Natural killer cell (primary cell): ENCODE measurements around the gene CPA5. TPM values are rescaled to one million over a fixed set of nuclear protein-coding genes. Genes with fewer than 3 reads are reported as not detected.

Source experiments
- ATAC-seq, 3 donors: fragments of 150-1000 bp in 2 of 3; fragments of 200-7000 bp in 1 of 3; cut with Tn5 transposase; 1 replicate in 1 of 3; 2 replicates in 2 of 3; pipeline ENCODE4 v1.10.0; 2021; ENCODE audit warnings: mild to moderate bottlenecking in 2 of 3, moderate library complexity in 2 of 3
- DNase-seq, 2 donors: peaks; one replicate each; pipeline versions ENCODE4 v3.0.0 to v3.0.0-alpha.2; 2013 to 2021; ENCODE audit warnings: mixed read lengths in 1 of 2
- H3K27ac ChIP-seq: one replicate; pipeline ENCODE4 v1.5.1; 2013; ENCODE audit warnings: mild to moderate bottlenecking, low read length
- H3K27me3 ChIP-seq: one replicate; pipeline ENCODE4 v1.6.1; 2013; ENCODE audit warnings: low read length; ENCODE audit not compliant: control insufficient read depth, insufficient read depth
- H3K36me3 ChIP-seq: one replicate; pipeline ENCODE4 v1.6.1; 2013; ENCODE audit warnings: low read length; ENCODE audit not compliant: control insufficient read depth, insufficient read depth
- H3K4me1 ChIP-seq: one replicate; pipeline ENCODE4 v1.6.1; 2013; ENCODE audit warnings: low read length; ENCODE audit not compliant: control insufficient read depth, insufficient read depth
- H3K4me3 ChIP-seq: one replicate; pipeline ENCODE4 v1.5.1; 2013; ENCODE audit warnings: low read length
- H3K9me3 ChIP-seq: one replicate; pipeline ENCODE4 v1.6.1; 2013; ENCODE audit warnings: low read length; ENCODE audit not compliant: control insufficient read depth, insufficient read depth
- H3K27ac Mint-ChIP-seq, 2 donors: one replicate each; pipeline ENCODE4 v1.8.0; 2022; ENCODE audit warnings: mild to moderate bottlenecking in 2 of 2, mixed read lengths in 2 of 2, moderate library complexity in 1 of 2
- H3K27me3 Mint-ChIP-seq, 2 donors: one replicate each; pipeline ENCODE4 v1.8.0; 2022; ENCODE audit warnings: low read depth in 2 of 2, mixed read lengths in 2 of 2
- H3K36me3 Mint-ChIP-seq: one replicate; pipeline ENCODE4 v1.8.0; 2022; ENCODE audit warnings: mixed read lengths
- H3K4me1 Mint-ChIP-seq, 2 donors: one replicate each; pipeline ENCODE4 v1.8.0; 2022; ENCODE audit warnings: mixed read lengths in 2 of 2
- H3K4me3 Mint-ChIP-seq: one replicate; pipeline ENCODE4 v1.8.0; 2022; ENCODE audit warnings: mild to moderate bottlenecking, moderate library complexity, mixed read lengths
- H3K9me3 Mint-ChIP-seq, 2 donors: one replicate each; pipeline ENCODE4 v1.8.0; 2022; ENCODE audit warnings: mixed read lengths in 2 of 2
- CTCF ChIP-seq: fragments of 200-600 bp; IDR thresholded peaks from one replicate; pipeline ENCODE4 v1.8.0; 2022; ENCODE audit warnings: antibody characterized with exemption
- WGBS: methylation state at CpG from one replicate; pipeline ENCODE4 v1.1.7; 2013; ENCODE audit warnings: missing lambda C conversion rate; ENCODE audit not compliant: insufficient coverage; 5-methylcytosine and 5-hydroxymethylcytosine counted together
- intact Hi-C: fragments of 100-400 bp; cut with micrococcal nuclease; formaldehyde crosslinking; loops from one replicate; pipeline ENCODE4 v1.14.2; 2022
- total RNA-seq, 4 donors: library from RNA; stranded (reverse); fragments of 120-200 nt in 1 of 4; gene quantifications; one replicate each; pipeline versions ENCODE4 v1.2.3 to v1.2.4, GENCODE V29; 2013 to 2022

Gene CPA5
- total RNA-seq, 3 donors from 2014 or later (not counting 1 experiment from before 2014, with no cell fraction given) = not detected

DNA sequence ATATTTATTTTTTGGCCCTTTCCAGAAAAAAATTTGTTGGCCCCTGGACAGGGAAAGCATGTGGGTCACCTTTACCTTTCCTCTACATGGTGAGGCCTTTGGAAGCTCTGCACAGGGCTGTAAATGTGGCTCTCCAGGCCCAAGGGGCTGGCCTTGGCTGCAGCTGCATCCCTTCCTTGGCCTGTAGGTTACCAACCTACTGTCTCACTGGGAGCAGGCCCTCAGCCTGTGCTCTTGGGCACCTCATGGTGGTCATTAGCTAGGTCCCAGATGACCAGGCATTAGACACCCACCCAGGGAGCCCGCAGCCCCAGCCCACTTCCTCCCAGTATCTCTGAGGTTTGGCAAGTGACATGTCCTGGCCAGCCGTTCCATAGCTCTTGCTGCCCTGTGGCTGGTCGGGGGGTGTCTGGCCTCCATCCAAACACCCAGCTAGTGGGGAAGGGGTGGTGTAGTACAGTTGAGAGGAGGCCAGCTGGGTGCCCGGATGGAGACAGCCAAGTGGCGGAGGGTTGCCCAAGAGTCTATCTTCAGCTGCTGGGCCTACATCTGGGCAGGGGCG lies 7.1 kb upstream of the CPA5 start:
- no peak for TF ChIP-seq CTCF
- peak in 1 of 3 donors; percentile 7 for ATAC-seq
- WGBS = 72% methylated on average over 6 of the region's 6 CpGs

DNA sequence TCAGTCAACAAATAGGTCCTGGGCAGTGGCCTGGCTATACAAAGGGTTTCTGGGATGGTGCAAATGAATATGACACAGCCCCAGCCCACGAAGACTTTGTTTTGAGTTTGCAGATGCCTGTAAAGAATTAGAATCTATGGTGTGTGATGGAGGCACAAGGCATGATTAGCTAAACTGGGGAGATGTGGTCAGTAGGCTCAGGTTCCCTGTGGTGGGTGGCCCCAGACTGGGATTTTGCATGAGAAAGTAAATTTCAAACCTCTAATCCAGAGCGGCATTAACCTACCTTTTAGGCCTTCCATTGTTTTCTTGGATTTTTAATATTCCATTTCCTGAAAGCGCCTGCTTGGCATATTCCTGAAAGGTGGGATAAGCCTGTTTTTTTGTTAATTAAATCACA lies 6.4 kb upstream of the CPA5 start:
- ATAC-seq (no peak), DNase-seq (no peak)
- Histone ChIP-seq H3K4me3 (no peak overlapping the region), H3K27ac (no peak overlapping the region), H3K9me3 (no peaks in the 10 kb centered on the region), H3K4me1 (no peaks in the 10 kb centered on the region), H3K27me3 (no peaks in the 10 kb centered on the region), H3K36me3 (no peaks in the 10 kb centered on the region)
- H3K27me3 Mint-ChIP-seq = no peaks in the 10 kb centered on the region
- no peaks in the 10 kb centered on the region for H3K9me3 Mint-ChIP-seq
- H3K27ac Mint-ChIP-seq = no peak overlapping the region
- no peaks in the 10 kb centered on the region for H3K36me3 Mint-ChIP-seq
- intact Hi-C loops = no loop called here
- TF ChIP-seq CTCF = no peak
- no peak overlapping the region for H3K4me3 Mint-ChIP-seq
- WGBS = 82% methylated on average over 1 of the region's 3 CpGs
- no peaks in the 10 kb centered on the region for H3K4me1 Mint-ChIP-seq

More for the DNA sequence above, 7.1 kb upstream of the CPA5 start:
- H3K4me1 ChIP-seq = no peaks in the 10 kb centered on the region
- H3K36me3 ChIP-seq = no peaks in the 10 kb centered on the region
- intact Hi-C loops = no loop called here
- Mint-ChIP-seq H3K4me3 (no peak overlapping the region), H3K36me3 (no peaks in the 10 kb centered on the region), H3K27me3 (no peaks in the 10 kb centered on the region), H3K27ac (no peak overlapping the region), H3K9me3 (no peaks in the 10 kb centered on the region), H3K4me1 (no peaks in the 10 kb centered on the region)
- no peak for DNase-seq
- no peaks in the 10 kb centered on the region for H3K27me3 ChIP-seq
- no peak overlapping the region for H3K4me3 ChIP-seq
- no peaks in the 10 kb centered on the region for H3K9me3 ChIP-seq
- no peak overlapping the region for H3K27ac ChIP-seq

DNA sequence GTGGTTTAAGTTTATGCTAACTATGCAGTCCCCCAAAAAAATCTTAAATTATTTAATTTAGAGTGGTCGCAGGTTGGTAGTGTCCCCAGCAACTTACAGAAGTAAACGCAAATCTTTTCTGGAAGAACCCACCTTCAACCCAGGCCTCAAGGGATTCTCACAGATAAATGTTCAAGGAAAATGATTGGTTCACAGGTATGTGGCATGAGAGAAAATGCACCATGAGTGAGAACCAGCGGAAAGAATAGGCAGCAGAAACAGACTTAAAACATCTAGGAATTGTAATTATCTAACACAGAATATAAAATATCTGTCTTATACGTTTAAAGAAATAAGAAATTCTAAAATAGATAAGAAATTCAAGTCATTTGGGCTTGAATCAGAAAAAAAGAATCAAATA lies 2.7 kb upstream of the CPA5 start:
- Mint-ChIP-seq H3K4me3 (no peak overlapping the region), H3K36me3 (no peaks in the 10 kb centered on the region), H3K27ac (no peak overlapping the region), H3K27me3 (peaks cover 0 to 3% of the 10 kb centered on the region in 2 donors), H3K4me1 (no peaks in the 10 kb centered on the region), H3K9me3 (no peaks in the 10 kb centered on the region)
- no peak for DNase-seq
- H3K9me3 ChIP-seq = no peaks in the 10 kb centered on the region
- no peaks in the 10 kb centered on the region for H3K36me3 ChIP-seq
- TF ChIP-seq CTCF = no peak
- H3K27ac ChIP-seq = no peak overlapping the region
- ATAC-seq = no peak
- intact Hi-C loops = no loop called here
- H3K4me3 ChIP-seq = no peak overlapping the region
- 83% methylated on average over 1 of the region's 4 CpGs for WGBS
- no peaks in the 10 kb centered on the region for H3K27me3 ChIP-seq
- no peaks in the 10 kb centered on the region for H3K4me1 ChIP-seq

- no peaks in the 10 kb centered on the region for H3K4me1 ChIP-seq
- H3K36me3 ChIP-seq = no peaks in the 10 kb centered on the region
- Mint-ChIP-seq H3K36me3 (no peaks in the 10 kb centered on the region), H3K27ac (no peak overlapping the region), H3K4me3 (no peak overlapping the region), H3K4me1 (no peaks in the 10 kb centered on the region), H3K9me3 (no peaks in the 10 kb centered on the region), H3K27me3 (peaks cover 0 to 3% of the 10 kb centered on the region in 2 donors)
- H3K9me3 ChIP-seq = no peaks in the 10 kb centered on the region
- H3K4me3 ChIP-seq = no peak overlapping the region
- 97% methylated on average over 3 of the region's 3 CpGs for WGBS
- TF ChIP-seq CTCF = no peak
- intact Hi-C loops = no loop called here
- no peak for DNase-seq
- H3K27me3 ChIP-seq = no peaks in the 10 kb centered on the region
- H3K27ac ChIP-seq = no peak overlapping the region
- ATAC-seq = no peak
Measured at GRCh38 chr7:130342701-130343380, 1.8 kb upstream of the CPA5 start.
